Glutamatergic neuron (in vitro differentiated cells): ENCODE data around the gene ZNF32. TPM values are rescaled to one million over a fixed set of nuclear protein-coding genes. Genes with fewer than 3 reads are reported as not detected.

Experiments
- DNase-seq: peaks from one replicate; pipeline ENCODE4 v3.0.0; 2022
- H3K27ac Mint-ChIP-seq: one replicate; pipeline ENCODE4 v1.8.0; 2020; ENCODE audit warnings: mild to moderate bottlenecking, mixed read lengths, inconsistent platforms; ENCODE audit not compliant: unreplicated experiment
- H3K27me3 Mint-ChIP-seq: one replicate; pipeline ENCODE4 v1.8.0; 2020; ENCODE audit warnings: mild to moderate bottlenecking, moderate library complexity, mixed read lengths, inconsistent platforms; ENCODE audit not compliant: unreplicated experiment
- H3K36me3 Mint-ChIP-seq: one replicate; pipeline ENCODE4 v1.8.0; 2020; ENCODE audit warnings: mild to moderate bottlenecking, mixed read lengths, inconsistent platforms; ENCODE audit not compliant: unreplicated experiment
- H3K4me1 Mint-ChIP-seq: one replicate; pipeline ENCODE4 v1.8.0; 2020; ENCODE audit warnings: mild to moderate bottlenecking, low read depth, mixed read lengths, inconsistent platforms; ENCODE audit not compliant: unreplicated experiment
- H3K4me3 Mint-ChIP-seq: one replicate; pipeline ENCODE4 v1.8.0; 2020; ENCODE audit warnings: mild to moderate bottlenecking, mixed read lengths, inconsistent platforms; ENCODE audit not compliant: unreplicated experiment
- H3K9me3 Mint-ChIP-seq: one replicate; pipeline ENCODE4 v1.8.0; 2020; ENCODE audit warnings: mild to moderate bottlenecking, moderate library complexity, mixed read lengths, inconsistent platforms; ENCODE audit not compliant: unreplicated experiment
- CTCF ChIP-seq: fragments of 200-600 bp; sonication (generic); IDR thresholded peaks from one replicate; pipeline ENCODE4 v1.5.0; 2021; ENCODE audit not compliant: partially characterized antibody, unreplicated experiment
- total RNA-seq: library from RNA; stranded (reverse); fragmentation: NEBNext Ultra II Directional; extraction: Animal tissue kit (Norgen Biotek cat#: 25700); gene quantifications from one replicate; pipeline ENCODE4 v1.2.1, GENCODE V29; 2021; ENCODE audit not compliant: unreplicated experiment

The ZNF32 gene
- total RNA-seq, 1 donor from 2014 or later, result 32.1 TPM

DNA sequence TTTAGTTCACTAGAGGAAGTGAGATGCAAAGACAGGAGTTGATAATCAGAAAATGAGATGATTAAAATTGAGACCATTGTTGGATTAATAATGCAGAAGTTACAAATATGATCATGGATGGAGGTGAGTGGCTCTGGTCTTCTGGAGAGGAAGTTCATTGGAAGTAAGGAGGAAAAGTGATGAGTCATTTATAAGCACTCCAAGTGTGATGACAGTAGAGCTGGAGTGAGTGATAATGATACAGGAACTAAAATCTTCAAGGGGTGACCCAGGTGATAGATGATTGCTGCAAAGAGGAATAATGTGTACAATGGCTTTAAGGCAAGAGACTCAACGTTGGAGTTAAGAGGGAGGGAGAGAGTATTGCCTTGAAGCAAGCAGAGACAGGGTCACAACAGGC lies 20.7 kb downstream of the ZNF32 start:
- DNase-seq, result no peak

DNA sequence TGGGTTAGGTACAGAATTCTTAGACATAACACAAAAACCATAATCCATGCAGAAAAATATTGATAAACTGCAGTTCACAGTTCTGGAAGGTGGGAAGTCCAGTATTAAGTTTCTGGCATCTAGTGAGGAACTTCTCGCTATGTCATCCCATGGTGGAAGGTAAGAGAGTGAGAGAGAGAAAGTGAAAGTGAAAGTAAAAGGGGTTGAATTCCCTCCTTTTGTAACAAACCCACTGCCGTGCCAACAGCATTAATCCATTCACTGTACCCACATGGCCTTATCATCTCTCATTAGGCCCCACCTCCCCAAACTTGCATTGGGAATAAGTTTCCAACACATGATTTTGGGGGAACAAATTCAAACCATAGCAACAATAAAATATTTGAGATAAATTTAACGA lies 25.3 kb downstream of the ZNF32 start:
- Mint-ChIP-seq H3K27ac (no peak overlapping the region), H3K9me3 (peaks cover 5% of the 10 kb centered on the region), H3K4me1 (no peaks in the 10 kb centered on the region), H3K4me3 (no peak overlapping the region), H3K36me3 (peaks cover 4% of the 10 kb centered on the region), H3K27me3 (no peaks in the 10 kb centered on the region)
- no peak for DNase-seq
- no peak for TF ChIP-seq CTCF

More for the DNA sequence above, 20.7 kb downstream of the ZNF32 start:
- no peak overlapping the region for H3K27ac Mint-ChIP-seq
- no peaks in the 10 kb centered on the region for H3K9me3 Mint-ChIP-seq
- H3K36me3 Mint-ChIP-seq, result no peaks in the 10 kb centered on the region
- no peak overlapping the region for H3K4me3 Mint-ChIP-seq
- no peaks in the 10 kb centered on the region for H3K4me1 Mint-ChIP-seq
- no peaks in the 10 kb centered on the region for H3K27me3 Mint-ChIP-seq
- no peak for TF ChIP-seq CTCF

DNA sequence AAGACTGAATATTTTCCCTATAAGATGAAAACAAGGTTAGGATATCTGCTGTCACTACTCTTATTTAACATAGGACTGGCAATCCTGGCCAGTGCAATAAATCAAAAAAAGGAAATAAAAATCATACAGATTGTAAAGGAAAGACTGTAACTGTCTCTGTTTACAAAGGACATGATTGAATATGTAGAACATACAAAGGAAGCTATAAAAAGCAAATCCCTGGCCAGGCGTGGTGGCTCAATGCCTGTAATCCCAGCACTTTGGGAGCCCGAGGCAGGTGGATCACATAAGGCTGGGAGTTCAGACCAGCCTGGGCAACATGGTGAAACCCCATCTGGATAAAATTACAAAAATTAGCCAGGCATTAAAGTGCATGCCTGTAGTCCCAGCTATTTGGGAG lies 26.6 kb downstream of the ZNF32 start:
- no peak for DNase-seq
- Mint-ChIP-seq H3K27ac (no peak overlapping the region), H3K9me3 (peaks cover 5% of the 10 kb centered on the region), H3K27me3 (no peaks in the 10 kb centered on the region), H3K4me1 (no peaks in the 10 kb centered on the region), H3K4me3 (no peak overlapping the region), H3K36me3 (peaks cover 8% of the 10 kb centered on the region)
- TF ChIP-seq CTCF, result no peak

- Mint-ChIP-seq H3K27me3 (no peaks in the 10 kb centered on the region), H3K27ac (no peak overlapping the region), H3K9me3 (peaks cover 10% of the 10 kb centered on the region), H3K4me3 (no peak overlapping the region), H3K36me3 (peaks cover 25% of the 10 kb centered on the region), H3K4me1 (no peaks in the 10 kb centered on the region)
- DNase-seq, result no peak
- TF ChIP-seq CTCF, result no peak
These were observed 29.3 kb downstream of the ZNF32 start for GRCh38 chr10:43619368-43619767.

- Mint-ChIP-seq H3K9me3 (peaks cover 10% of the 10 kb centered on the region), H3K27me3 (no peaks in the 10 kb centered on the region), H3K4me3 (no peak overlapping the region), H3K27ac (no peak overlapping the region), H3K36me3 (peaks cover 25% of the 10 kb centered on the region), H3K4me1 (no peaks in the 10 kb centered on the region)
- TF ChIP-seq CTCF, result no peak
- DNase-seq, result no peak
These were observed 31.8 kb downstream of the ZNF32 start for GRCh38 chr10:43616697-43617370.
